ENCODE results near the gene DTX1.

- TF ChIP-seq CTCF (IDR thresholded peaks at IDR 0.05; ENCODE audit: extremely low read depth in 1 of 2, insufficient read depth in 1 of 2, low read depth in 1 of 2, low read length in 2 of 2) (no peak), POLR2A (IDR thresholded peaks at IDR 0.05; ENCODE audit: low read depth, low read length) (no peak), EZH2 (IDR thresholded peaks at IDR 0.05; ENCODE audit: borderline replicate concordance, low read depth, low read length, severe bottlenecking) (no peak), MAX (IDR thresholded peaks at IDR 0.05; ENCODE audit: insufficient read depth, insufficient read length) (no peak), JUN (IDR thresholded peaks at IDR 0.05; ENCODE audit: borderline replicate concordance, insufficient read depth, insufficient read length, low read depth) (no peak)
Observed at GRCh38 chr12:113087193-113087592, 30.7 kb downstream of the DTX1 start.
